ENCODE measurements around the gene CYP4F22.
A peak's percentile ranks its signal among the peaks of the same experiment; 100 is the strongest.

CYP4F22 gene

DNA sequence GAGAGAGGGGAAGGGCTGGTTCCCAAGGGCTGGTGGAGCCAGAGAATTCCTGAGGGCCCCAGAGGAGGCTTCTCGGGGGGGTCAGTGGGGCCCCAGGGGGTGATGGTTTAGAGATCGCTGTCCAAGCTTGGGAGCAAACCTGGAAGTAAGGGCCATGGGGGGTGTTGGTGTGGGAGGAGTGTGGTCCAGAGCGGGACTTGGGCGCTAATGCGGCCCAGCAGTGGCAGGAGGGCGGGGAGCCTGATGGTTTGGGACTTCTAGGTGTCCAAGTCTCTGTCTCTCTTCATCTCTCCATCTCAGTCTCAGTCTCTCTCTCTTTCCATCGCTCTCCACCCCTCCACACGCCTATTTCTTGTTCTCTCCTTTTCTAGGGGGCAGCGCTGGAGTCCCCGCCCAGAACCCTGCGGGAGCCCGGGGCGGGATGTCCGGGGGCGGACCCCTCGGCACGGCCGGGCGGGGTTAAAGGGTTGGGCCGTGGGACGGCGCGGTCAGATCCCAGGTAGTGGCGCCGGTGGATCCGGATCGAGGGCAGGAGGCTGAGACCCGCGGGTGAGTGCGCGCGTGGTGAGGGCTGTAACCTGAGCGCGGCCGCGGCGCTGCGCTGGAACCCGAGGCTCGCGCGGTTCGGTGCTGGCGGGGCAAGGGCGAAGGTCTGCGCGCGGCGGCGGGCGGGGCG, at the start of gene CYP4F22:
TSS of gene CYP4F22 (plus strand) at position 491 of the 676 bp plus-strand sequence. CDS start 16,812 bp downstream, outside the sequence.
- H3K4me3 ChIP-seq (ENCODE audit: low read depth, low read length) = no peak within 1 kb of the TSS
- DNase-seq (ENCODE audit: low read depth) = no peak
- TF ChIP-seq, protein P1, sequence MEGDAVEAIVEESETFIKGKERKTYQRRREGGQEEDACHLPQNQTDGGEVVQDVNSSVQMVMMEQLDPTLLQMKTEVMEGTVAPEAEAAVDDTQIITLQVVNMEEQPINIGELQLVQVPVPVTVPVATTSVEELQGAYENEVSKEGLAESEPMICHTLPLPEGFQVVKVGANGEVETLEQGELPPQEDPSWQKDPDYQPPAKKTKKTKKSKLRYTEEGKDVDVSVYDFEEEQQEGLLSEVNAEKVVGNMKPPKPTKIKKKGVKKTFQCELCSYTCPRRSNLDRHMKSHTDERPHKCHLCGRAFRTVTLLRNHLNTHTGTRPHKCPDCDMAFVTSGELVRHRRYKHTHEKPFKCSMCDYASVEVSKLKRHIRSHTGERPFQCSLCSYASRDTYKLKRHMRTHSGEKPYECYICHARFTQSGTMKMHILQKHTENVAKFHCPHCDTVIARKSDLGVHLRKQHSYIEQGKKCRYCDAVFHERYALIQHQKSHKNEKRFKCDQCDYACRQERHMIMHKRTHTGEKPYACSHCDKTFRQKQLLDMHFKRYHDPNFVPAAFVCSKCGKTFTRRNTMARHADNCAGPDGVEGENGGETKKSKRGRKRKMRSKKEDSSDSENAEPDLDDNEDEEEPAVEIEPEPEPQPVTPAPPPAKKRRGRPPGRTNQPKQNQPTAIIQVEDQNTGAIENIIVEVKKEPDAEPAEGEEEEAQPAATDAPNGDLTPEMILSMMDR (IDR thresholded peaks at IDR 0.05; ENCODE audit: low read depth, low read length, missing control alignments) = no peak

DNA sequence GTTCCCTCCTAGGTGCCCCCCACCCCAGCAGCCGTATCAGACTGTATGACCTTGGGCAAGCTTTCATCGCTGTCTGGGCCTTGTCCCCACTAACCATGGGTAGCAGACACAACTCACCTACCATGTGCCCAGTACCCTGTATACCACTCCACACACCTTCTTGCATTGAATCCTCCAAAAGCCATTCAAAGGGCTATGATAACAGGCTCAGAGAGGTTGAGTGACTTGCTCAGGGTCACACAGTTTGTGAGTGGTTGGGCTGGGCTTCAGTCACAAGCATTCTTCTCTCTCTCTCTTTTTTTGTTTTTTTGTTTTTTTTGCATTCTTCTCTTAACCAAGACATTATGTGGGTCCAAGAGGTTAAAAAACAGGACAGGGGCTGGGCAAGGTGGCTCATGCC, 46.6 kb upstream of the CYP4F22 start:
- TF ChIP-seq, protein P1 (IDR thresholded peaks at IDR 0.05; ENCODE audit: low read depth, low read length, missing control alignments) = no peak
- H3K4me3 ChIP-seq (ENCODE audit: low read depth, low read length) = no peak overlapping the region
- no peak for DNase-seq (ENCODE audit: low read depth)

DNA sequence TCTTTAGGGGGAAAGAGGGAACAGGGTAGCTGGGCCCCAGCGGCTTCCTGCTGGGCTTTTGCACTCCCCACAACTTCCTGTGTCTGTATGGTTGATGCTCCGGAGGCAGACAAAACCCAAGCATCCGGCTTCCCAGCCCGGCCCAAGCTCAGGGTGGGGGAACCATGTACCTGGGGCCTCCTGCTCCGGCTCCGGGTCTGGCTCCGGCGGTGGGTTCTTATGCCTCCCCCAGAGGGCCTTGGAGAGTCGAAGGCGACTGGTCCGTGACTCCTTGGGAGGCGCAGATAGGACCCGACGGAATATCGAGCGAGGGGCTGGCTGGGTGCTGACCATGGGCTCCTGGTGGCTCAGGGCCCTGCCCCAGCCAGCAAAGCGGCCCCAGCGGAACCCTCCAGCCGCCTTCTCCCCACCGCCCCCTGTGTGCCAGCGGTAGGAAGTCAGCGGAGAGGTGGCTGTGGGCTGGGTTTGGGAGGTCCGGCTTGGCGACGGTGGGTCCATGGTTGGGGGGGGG, 44.4 kb upstream of the CYP4F22 start:
- TF ChIP-seq, protein P1 (IDR thresholded peaks at IDR 0.05; ENCODE audit: low read depth, low read length, missing control alignments) = no peak
- DNase-seq (ENCODE audit: low read depth) = peak; percentile 40
- H3K4me3 ChIP-seq (ENCODE audit: low read depth, low read length) = peak overlapping the region; percentile 90

DNA sequence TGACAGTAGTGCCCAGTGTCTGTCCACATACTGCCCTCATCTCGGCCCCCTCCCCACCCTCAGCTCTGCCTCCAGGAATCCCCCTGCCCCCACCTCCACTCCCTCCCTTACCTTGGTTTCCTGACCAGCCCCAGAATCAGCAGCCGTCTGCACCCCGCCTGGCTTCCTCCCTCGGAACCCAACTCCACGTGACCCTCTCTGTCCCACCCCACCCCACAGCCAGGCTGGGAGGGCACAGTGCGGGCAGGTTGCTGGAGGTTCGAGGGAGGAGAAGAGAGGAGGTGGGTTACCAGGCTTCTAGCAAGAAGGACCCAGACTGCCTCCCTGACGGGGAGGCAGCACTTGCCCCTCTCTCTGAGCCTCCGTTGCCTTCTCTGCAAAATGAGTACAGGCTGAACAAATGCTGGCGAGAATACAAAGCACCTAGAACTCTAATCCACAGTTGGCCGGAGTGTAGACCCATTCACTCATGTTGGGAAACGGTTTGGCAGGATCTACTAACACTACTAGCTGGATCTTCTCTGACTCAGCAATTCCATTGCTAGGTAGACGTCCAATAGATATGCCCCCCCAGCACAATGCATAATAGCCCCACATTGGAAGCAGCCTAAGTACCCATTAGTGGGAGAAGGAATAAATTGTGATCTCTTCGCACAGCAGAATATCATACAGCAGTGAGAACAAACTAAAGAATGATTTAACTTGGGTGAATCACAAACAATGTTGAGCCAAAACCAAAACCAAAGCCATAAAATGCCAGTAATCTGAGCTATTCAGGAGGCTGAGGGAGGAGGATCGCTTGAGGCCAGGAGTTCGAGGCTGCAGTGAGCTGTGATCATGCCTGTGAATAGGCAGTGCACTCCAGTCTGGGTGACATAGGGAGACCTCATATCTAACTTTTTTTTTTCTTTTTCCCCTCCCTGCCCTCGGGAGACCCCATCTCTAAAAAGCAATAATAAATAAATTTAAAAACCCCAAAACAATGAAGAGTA, 43.6 kb upstream of the CYP4F22 start, which contains the start of gene RASAL3:
TSS of gene RASAL3 (minus strand) at position 151 of the 992 bp plus-strand sequence. CDS start 186 bp downstream, outside the sequence.
- TF ChIP-seq, protein P1 (IDR thresholded peaks at IDR 0.05; ENCODE audit: low read depth, low read length, missing control alignments) = no peak
- DNase-seq (ENCODE audit: low read depth) = no peak
- peak within 1 kb of the TSS; percentile 90 for H3K4me3 ChIP-seq (ENCODE audit: low read depth, low read length)

DNA sequence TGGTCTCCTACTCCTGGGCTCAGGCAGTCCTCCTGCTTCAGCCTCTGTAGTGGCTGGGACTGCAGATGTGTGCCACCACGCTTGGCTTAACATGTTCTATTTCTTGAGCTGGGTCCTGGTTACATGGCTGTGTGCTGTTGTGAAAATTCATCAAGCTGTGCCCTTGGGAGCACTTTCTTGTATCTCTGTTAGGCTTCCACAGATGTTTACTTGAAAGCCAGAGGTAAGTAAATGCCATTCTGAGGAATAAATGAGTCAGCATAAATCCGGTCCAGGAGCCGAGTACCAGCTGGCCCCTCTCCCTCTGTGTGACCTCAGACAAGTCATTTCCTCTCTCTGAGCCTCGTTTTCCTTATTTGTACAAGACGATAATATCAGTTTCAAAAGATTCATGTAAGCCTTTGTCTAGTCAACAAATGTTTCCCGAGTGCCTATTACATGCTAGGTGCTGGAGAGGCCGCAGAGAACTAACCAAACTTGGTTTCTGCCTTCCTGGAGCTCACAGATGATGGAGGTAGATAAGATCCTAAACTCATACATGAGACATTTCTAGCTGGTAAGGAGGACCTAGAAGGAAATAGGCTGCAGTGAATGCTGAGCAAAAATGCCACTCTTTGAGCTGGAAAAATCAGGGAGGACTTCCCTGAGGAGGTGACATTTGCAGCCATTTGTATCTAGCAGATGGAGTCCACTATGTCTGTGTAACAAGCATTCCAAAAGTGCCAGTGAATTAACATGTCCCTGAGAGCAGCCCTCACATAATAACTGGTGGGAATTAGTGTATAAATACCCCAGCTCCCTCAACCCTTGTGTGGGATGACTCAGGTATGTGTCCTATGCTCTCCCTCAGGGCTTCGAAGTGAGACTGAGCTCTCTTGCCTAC, 41.2 kb upstream of the CYP4F22 start:
- H3K4me3 ChIP-seq (ENCODE audit: low read depth, low read length) = no peak overlapping the region
- TF ChIP-seq, protein P1 (IDR thresholded peaks at IDR 0.05; ENCODE audit: low read depth, low read length, missing control alignments) = no peak
- DNase-seq (ENCODE audit: low read depth) = peak; percentile 90

DNA sequence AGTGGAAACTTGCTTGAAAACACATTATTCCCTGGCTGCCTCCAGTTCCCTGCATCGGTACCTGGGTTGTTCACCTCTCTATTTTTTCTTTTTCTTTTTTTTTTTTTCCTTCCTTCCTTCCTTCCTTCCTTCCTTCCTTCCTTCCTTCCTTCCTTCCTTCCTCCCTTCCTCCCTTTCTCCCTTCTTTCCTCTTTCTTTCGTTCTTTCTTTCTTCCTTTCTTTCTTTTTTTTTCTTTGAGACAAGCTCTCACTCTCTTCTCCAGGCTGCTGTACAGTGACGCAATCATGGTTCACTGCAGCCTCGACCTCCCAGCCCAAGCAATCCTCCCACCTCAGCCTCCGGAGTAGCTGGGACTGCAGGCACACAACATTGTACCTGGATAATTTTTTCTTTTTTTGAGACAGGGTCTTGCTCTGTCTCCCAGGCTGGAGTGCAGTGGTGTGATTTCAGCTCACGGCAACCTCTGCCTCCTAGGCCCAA, 40.6 kb upstream of the CYP4F22 start:
- DNase-seq (ENCODE audit: low read depth) = no peak
- TF ChIP-seq, protein P1 (IDR thresholded peaks at IDR 0.05; ENCODE audit: low read depth, low read length, missing control alignments) = no peak

More for the DNA sequence above, 40.6 kb upstream of the CYP4F22 start:
- no peak overlapping the region for H3K4me3 ChIP-seq (ENCODE audit: low read depth, low read length)

Data from GM12864 (cell line).